HG02763 (cell line): ENCODE results near the gene OR52E8.
A peak's percentile ranks its signal among the peaks of the same experiment; 100 is the strongest.

ENCODE experiments used
- ATAC-seq: cut with Tn5 transposase; IDR thresholded peaks from one replicate; pipeline ENCODE4 v1.9.1; 2021; ENCODE audit warnings: mild to moderate bottlenecking, moderate library complexity; ENCODE audit not compliant: unreplicated experiment

Gene OR52E8

DNA sequence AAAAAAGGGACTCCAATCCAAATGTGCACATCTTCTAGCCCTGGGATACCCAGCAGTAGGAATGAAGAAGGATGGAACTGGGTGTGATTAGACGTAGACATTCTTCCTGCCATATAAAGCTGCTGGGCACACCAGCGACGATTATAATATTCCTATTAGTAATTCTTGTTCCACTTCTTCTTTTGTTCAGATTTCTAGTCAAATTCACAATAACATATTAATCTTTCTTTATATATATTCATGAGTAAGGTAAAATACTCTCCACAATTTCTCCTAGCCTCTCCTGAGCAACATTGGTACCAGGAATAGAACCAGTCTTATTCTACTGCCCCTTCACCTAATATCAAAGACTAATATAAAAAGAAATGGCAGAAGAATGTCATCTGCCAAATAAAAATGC lies at the start of gene OR52E8:
TSS of gene OR52E8 (minus strand) at position 101 of the 400 bp plus-strand sequence. CDS start at position 101, 0 bp downstream.
- ATAC-seq: no peak

GRCh38 chr11:5899534-5899933 lies 42.0 kb upstream of the OR52E8 start:
- ATAC-seq: no peak

GRCh38 chr11:5892908-5893307 lies 35.4 kb upstream of the OR52E8 start, which contains the start of gene OR52E5:
TSS of gene OR52E5 (plus strand) at chr11:5893208. CDS start at chr11:5900777, 7,569 bp downstream.
- no peak for ATAC-seq

DNA sequence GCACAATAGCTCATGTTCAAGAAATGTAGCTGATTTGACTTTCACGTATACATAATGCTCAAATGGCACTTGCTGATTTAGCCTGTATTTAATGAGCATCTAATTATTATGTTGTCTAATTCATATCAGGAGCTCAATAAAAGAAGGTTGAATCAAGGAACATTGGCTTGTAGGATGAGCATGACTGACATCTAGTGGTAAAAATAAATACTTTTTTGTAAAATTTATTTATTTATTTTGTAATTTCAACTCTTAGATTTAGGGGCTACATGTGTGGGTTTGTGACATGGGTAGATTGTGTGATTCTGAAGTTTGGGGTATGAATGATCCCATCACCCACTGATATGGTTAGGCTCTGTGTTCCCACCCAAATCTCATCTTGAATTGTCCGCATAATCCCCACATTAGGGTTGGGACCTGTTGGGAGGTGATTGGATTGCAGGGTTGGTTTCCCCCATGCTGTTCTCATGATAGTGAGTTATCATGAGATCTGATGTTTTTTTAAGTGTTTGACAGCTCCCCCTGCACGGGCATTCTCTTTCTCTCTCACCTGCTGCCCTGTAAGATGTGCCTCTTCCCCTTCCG lies 33.8 kb upstream of the OR52E8 start:
- no peak for ATAC-seq

GRCh38 chr11:5887661-5888060 lies 30.2 kb upstream of the OR52E8 start:
- ATAC-seq: no peak

- no peak for ATAC-seq
Observed at GRCh38 chr11:5887172-5887571, 29.7 kb upstream of the OR52E8 start.

DNA sequence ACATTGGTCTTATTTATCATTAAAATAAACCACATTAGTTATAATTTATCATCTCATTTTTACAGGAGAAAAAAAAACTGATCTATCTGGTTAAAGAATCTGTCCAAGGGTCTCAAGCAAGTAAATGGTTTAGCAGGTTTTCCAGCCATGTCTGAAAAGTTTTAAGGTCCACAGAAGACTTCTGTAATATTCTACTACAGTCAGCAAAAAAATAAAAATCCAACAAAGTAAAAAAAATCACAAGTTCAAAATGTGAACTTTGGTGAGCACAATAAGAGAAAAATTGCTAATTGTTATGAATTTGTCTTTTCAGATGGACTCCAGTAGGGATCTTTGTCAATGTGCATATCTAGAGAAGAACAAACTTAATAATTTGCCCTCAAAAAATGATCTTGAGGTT lies 24.3 kb upstream of the OR52E8 start:
- ATAC-seq: no peak

- ATAC-seq: no peak
Observed at GRCh38 chr11:5880329-5880728, 22.8 kb upstream of the OR52E8 start, which contains the start of gene OR52E4. TSS of gene OR52E4 (plus strand) at chr11:5880629. CDS start at chr11:5884293, 3,664 bp downstream.

DNA sequence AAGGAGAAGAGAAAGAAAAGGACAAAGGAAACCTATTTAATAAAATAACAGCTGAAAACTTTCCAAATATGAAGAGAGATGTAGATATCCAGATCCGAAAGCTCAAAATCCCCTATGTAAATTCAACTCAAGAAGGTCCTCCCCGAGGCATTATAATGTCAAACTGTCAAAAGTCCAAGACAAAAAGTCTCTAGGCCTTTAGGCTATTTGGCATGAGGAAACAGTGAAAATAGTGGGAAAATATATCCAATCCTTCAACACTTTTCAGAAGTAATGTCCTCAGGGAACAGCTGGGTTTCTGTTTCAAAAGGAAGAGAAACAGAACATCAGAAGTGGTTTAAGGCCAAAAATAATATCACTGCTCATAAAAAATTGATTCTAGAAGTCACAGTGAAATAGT lies 21.1 kb upstream of the OR52E8 start:
- no peak for ATAC-seq

DNA sequence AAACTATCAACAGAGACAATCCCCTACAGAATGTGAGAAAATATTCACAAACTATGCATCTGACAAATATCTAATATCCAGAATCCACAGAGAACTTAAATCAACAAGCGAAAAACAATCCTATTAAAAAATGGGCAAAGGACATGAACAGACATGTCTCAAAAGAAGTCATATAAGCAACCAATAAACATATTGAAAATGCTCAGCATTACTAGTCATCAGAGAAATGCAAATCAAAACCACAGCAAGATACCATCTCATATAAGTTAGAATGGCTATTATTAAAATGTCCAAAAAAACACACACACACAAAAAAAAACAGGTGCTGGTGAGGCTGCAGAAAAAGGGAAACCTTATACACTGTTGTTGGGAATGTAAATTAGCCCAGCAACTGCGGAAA lies 8.3 kb upstream of the OR52E8 start:
- no peak for ATAC-seq

DNA sequence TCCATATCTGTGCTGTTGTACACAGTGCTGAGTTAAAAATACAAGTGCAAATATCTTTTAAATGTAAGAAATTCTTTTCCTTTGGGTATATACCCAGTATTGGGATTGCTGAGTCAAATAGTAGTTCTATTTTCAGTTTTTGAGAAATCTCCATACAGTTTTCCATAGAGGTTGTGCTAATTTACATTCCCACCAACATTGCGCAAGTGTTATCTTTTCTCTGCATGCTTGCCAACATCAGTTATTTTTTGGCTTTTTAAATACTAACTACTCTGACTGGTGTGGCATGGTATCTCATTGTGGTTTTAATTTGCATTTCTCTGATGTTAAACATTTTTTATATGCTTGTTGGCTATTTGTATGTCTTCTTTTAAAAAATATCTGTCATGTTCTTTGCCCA lies 6.5 kb downstream of the OR52E8 start:
- no peak for ATAC-seq

- ATAC-seq: no peak
Observed at GRCh38 chr11:5847711-5848110, 9.8 kb downstream of the OR52E8 start.

DNA sequence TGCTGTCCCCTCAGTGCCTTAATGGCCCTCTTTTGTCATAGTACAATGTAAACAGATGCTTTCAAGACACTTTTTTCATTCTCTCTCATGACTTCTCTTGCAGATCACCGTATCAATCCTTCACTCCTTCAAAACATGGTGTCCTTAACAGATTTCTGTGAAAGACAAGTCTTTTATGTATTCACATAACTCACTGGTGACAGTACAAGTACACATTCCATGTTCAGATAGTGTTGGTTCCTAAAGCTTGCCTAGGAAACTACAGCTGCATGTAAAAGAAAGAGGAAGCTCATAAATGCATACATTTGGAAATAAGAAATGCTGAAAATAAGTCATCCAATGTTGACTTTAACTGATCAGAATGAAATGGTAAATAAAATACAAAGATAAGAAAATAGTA lies 10.8 kb downstream of the OR52E8 start:
- no peak for ATAC-seq

GRCh38 chr11:5841797-5842196 lies 15.7 kb downstream of the OR52E8 start, which contains the start of gene OR52E6:
TSS of gene OR52E6 (minus strand) at chr11:5841897. CDS start at chr11:5841897, 0 bp downstream.
- no peak for ATAC-seq

- no peak for ATAC-seq
Observed at GRCh38 chr11:5837695-5838094, 19.8 kb downstream of the OR52E8 start.

- ATAC-seq: no peak
Observed at GRCh38 chr11:5833446-5833845, 24.0 kb downstream of the OR52E8 start.

DNA sequence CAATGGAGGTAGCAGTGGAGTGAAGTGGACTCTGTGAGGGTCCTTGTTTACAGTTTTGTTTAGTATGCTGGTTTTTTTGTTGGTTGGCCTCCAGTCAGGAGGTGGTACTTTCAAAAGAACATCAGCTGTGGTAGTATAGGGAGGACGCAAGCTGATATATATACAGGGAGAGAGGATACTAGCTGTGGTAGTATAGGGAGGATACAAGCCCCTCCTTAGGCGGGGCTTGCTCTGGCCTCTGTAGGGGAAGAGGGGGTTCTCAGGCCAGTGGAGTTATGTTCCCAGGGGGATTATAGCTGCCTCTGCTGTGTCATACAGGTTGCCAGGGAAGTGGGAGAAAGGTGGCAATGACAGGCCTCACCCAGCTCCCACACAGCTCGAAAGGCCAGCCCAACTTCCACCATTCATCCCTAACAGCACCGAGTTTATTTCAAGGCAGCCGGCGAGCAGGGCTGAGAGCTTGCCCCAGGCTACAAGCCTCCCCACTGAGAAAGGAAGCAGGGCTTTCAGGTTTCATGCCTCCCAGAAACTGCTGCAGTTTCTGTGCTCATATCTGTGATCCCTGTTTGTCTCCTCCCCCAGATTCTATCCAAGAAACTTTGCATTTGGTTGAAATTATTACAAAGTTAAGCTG lies 26.2 kb downstream of the OR52E8 start:
- no peak for ATAC-seq

DNA sequence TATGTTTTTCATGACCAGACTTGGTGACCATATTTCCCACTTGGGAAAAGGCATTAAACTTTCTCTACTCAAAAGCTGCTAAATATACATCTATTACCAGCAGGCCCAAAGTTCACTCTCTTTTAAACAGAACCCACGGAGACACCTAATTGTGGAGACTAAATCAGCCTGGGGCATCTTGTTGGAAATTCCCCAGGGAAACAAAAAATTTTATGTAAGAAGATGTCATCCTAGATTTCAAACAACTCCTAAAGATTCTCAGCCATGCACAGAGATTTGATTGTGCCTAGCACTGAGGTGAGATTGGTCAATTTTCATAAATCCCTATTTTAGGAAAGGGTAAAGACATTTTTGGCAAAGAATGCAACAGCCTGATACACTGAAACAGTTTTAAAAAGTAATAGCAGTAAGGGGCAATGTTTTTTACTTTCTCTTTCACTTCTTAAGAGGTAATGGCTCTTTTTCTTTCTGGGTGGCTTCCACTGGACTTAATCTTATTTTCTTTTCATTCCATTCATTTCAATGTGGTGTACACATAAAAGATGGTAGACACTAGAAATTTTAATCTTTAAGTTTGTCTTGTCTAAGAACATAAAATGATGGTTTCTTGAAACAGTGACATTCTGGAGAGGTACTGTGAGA lies 39.1 kb downstream of the OR52E8 start:
- ATAC-seq: no peak

- ATAC-seq: no peak
Observed at GRCh38 chr11:5815534-5815933, 42.0 kb downstream of the OR52E8 start.

GRCh38 chr11:5809905-5810795 lies 47.3 kb downstream of the OR52E8 start:
- no peak for ATAC-seq

- ATAC-seq: peak; percentile 39
Observed at GRCh38 chr11:5809122-5809519, 48.4 kb downstream of the OR52E8 start.
